Activated CD4-positive, alpha-beta T cell treated with anti-CD3 and anti-CD28 coated beads, Interleukin-2, amount 50 U/mL, for 24 hours (primary cell): ENCODE measurements around the gene ROR1.

Experiments used
- DNase-seq, 2 donors: peaks; one replicate each; pipeline ENCODE4 v3.0.0-alpha.2; 2020; ENCODE audit warnings: low read depth in 1 of 2, low spot score in 1 of 2

ROR1 gene

GRCh38 chr1:64167176-64167575 is 393.4 kb downstream of the ROR1 start:
- no peak for DNase-seq

- no peak for DNase-seq
These were observed 397.4 kb downstream of the ROR1 start for GRCh38 chr1:64171246-64171645.

DNA sequence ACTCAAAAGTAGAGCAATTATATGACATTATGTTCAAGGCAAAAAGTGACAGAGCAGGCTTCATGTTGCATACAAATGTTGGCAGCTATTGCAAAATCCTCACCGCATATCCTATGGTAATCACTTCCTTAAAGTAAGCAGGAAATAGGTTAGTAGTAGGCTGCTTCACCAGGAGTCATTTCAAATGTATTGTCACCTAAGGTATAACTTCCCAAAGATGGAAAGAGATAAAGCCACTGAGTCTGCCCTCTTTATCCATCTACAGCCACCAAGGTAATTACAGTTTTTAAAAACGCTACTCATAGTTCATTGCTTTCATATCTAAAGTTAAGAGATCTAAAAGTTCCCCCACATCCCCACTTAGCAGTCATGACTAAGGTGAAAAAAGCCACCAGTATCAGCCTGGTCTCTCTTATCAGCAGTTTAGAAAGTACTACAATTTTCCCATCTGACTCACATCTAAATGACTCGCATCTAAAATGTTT is 398.0 kb downstream of the ROR1 start:
- DNase-seq = no peak

- no peak for DNase-seq
These were observed 398.7 kb downstream of the ROR1 start for GRCh38 chr1:64172458-64172983.

DNA sequence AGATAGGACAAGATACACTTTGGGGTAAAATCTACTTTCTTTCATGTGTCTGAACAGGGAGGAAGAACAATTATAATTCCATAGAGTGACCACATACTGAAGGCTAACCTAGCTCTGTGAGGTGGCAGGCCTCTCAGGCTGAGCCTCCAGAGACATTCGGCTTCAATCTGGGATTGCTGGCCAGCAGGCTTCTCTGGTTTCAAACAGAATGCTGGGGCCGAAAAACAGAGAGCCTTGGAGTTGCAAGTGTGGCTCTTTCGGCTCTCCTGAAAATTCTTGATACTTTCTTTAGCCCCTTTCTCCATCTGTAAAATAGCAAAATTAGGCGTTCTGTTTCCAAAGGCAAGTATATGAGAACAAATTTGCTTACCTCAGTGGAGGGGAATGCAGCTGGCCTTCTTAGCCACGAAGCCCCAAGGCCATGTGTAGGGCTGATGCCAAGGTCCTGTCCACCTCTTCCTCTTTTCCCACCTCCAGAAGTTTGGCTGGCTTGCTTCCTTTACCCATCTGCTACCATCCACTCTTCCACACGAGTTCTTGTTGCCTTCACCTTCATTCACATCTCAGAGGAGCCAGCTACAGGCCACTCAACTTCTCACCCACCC is 399.6 kb downstream of the ROR1 start:
- no peak for DNase-seq

- no peak for DNase-seq
These were observed 401.8 kb downstream of the ROR1 start for GRCh38 chr1:64175639-64176038.

GRCh38 chr1:64176659-64177058 is 402.8 kb downstream of the ROR1 start:
- DNase-seq = no peak

DNA sequence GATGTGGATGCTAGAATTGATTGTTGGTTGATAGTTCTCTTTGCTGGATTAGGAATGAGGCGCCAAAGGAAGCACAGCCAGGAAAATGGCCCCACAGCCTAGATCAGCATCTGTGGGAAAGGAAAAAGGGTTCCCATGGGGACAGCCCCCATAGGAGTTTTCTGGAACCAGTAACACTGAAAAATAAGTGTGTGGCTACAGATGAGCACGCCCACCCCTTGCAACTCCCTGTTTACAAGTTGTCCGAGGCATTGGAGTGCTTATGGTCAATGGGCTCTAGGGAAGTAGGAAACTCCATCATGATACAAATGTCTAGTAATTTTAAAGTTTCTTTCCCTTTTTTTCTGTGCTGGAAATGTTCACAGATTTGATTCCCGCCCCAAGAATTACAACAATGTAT is 405.8 kb downstream of the ROR1 start:
- no peak for DNase-seq

GRCh38 chr1:64182207-64182606 is 408.4 kb downstream of the ROR1 start:
- no peak for DNase-seq

DNA sequence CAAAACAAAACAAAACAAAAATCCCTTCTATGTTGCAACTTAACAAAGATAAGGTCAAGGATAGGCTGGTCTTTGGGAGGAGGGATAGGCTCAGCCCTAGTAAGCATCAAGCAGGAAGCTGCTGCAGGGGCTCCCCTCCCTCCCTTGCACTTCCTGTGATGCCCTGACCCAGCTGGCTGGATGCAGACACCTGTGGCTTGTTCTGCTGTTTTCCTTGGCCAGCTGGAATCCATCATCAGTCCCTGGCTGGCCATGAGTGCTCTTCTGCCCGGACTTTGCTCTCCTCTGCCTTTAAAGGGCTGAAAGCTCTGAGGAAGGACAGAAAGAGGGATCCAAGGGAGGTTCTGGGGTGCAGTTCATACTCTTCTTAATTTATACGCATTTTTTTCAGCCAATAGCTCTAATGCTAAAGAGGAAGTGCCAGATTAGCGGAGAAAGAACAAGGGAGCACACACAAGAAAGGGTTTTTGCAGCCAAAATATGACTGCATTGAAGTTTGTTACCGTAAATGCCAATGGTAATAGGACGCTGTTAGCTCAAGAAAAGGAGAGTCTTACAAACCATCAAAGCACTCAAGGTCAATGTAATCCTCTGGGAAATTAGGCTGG is 409.7 kb downstream of the ROR1 start:
- DNase-seq = no peak

- DNase-seq = no peak
These were observed 410.2 kb downstream of the ROR1 start for GRCh38 chr1:64184003-64184440.

DNA sequence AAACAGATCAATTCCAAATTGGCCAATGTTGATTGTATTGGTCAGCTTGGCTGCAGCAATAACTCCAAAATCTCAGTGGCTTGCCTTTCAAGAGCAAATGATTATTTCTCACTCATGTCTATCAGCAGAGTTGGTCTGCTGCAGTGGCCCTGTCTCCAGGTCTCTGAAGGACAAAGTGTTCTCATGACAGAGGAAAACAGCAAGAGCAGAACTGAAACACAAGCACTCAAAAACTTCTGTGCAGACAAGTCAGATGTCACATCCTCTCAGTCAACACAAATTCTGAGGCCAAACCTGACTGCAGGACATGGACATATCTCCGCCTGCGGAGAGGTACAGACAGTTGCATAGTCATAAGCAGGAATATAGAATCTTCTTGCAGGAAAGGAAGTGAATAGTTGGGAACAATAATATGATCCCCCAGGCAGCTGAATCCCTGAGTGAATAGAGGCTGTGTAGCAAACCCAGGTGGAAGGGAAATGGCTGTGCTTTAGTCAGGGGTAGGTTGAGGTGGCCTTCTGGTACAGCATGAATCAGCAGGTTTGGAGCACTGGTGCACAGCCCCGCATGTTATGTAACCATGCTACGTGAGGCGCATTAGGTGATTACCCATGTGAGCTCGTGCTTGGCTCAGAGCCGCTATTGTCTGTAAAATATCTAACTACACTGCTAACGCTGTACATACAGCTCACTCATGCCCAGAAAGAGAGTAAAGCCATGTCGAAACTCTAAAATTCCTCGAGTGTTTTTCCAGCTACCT is 412.5 kb downstream of the ROR1 start:
- no peak for DNase-seq

GRCh38 chr1:64186898-64187280 is 413.1 kb downstream of the ROR1 start:
- no peak for DNase-seq

DNA sequence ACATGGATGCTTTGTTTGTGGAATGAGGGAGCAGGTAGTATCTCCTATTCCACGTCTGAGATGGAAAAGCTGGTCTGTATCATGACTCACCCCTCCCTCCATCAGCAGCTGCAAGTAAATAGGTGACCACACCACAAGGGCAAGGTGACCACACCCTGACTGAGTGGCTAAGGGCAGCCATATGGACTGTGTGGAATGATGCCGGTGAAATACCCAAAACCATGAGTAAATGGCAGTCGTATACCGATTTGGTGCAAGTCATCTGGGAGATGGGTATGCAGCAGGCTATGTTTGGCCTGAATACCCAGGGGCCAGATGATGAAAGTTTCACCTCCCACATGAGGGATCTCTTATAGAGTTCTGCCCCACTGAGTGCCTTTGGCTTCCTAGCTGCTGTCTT is 413.8 kb downstream of the ROR1 start:
- DNase-seq = no peak

DNA sequence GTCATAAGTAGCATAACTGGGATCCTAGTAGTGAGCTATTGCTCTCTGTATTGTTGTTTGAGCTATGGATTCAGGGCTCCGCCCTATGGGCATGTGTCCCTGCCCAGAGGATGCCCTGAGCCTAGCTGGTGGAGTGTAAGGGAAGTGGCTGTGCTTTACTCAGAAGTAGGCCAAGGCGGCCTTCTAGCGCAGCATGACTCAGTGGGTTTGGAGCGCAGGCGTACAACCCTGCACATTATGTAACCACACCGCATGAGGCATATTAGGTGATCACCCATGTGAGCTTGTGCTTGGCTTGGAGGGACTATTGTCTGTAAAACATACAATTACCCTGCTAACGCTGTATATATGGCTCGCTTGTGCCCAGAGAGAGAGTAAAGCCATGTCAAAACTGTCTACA is 418.5 kb downstream of the ROR1 start:
- no peak for DNase-seq

DNA sequence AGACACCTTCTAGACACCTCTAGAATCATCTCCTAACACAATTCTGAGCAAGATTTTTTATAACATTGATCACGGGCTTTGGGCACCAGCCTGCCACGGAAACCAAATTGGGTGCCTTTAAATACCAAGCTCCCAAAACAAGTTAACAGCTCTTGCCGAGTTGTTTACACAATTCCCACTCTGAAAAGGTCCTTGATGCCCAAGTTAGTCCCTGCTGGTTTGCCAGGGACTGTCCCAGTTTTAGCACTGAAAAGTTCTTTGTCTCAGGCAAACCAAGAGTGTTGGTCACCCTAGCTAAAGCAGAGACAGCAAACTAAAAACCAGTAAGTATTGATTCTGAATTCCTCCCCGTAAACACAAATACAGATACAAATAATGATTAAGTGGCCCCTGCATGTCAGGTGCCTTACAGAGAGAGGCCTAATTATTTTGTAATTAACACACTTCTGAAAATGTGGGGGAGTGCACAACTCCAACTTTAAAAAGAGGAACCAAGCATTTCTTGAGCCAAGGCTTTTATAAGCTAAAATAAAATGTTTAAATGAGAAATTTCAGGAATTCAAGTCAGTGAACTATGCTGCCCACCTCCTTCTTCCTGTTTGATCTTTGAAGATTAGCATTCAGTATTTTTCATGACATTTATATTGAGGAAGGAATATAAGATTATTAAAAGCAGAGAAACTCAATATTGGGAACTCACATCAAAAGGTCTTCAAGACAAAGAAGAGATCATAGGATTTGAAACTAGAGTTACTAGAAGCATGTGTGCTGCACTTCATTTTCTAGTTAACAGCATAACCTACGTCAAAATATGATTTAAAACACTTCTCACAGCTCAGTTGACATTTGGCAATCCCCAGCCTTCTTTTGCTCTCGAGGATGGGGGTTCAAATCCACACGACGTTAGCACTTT is 420.6 kb downstream of the ROR1 start:
- DNase-seq = no peak

GRCh38 chr1:64195081-64195395 is 421.2 kb downstream of the ROR1 start:
- DNase-seq = no peak

DNA sequence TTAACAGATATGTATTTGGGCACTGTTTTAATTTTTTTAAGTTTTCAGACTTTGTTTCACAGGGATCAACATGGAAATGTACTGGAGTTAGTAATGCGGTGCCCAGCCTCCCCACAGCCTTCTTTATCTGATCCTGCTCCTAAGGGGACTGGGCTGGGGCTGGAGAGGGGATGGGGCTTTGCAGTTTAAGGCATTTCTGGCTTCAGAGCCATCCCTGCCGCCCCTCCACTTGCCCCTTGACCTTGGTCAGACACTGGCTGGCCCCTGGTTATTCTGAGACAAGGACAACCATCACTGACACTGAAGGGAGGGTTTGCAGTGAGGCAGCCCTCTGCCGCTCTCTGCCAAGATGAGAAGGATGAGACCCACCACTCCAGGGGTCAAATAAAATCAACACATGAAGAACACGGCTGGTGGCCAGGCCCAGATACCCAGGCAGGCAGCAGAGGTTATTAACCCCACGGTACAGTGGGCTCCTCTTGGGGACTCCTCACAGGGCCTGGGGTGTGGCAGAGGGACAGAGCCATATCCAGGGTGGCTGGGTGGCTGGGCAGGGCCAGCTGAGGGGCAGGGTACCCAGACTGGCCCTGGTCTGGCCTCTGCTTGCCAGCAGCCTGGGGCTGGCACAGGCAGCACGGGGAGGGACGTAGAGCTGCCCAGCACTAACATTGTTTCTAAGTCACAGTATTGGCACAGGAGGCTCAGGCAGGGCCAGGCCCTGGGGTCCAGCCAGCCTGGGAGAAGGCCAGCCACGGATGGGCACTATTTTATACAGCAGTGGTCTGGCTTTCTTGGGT is 422.5 kb downstream of the ROR1 start:
- DNase-seq = no peak

DNA sequence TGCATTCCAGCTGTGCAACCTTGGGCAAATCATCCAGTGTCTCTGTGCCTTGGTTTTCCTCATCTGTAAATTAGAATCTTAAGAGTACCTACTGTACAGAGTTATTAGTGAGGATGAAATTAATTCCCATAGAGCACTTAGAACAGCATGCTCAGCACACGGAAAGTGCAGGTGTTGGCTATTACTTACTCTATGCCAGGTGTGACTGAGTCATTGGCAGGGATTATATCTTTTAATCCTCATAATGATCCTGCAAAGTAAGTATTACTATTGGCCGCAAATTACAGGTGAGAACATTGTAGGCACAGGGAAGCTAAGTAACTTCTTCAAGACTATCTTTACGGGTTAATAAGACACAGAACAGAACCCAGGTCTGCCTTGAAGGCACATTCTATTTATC is 423.3 kb downstream of the ROR1 start:
- no peak for DNase-seq

DNA sequence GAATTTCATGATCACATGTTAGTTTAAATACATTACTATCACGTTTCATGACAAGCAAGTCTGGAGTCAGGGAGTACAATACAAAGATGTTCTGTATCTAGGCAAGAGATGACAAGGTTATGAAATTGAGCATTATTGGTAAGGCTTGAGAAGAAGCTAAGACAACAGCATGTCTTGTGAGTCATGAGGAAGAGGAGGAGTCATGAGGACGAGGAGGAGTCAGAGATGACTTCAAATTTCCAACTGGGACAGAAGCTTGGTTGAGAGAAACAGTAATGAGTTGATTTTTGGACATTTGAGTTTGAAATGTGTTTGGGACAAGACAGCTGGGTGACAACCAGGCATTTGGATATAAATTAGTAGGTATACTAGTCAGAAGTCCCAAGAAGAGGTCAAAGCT is 425.3 kb downstream of the ROR1 start:
- DNase-seq = no peak

- no peak for DNase-seq
These were observed 426.2 kb downstream of the ROR1 start for GRCh38 chr1:64200064-64200463.
